ENCODE data around the gene STARD6. TPM values are rescaled to one million over a fixed set of nuclear protein-coding genes. Genes with fewer than 3 reads are reported as not detected.
A peak's percentile ranks its signal among the peaks of the same experiment; 100 is the strongest.
"Not testable (repeated sequence)": the region's sequence is repeated elsewhere in the genome, so short reads cannot be mapped to it uniquely, and the experiment has no call there.

The STARD6 gene
- total RNA-seq, 1 donor from 2014 or later: not detected

DNA sequence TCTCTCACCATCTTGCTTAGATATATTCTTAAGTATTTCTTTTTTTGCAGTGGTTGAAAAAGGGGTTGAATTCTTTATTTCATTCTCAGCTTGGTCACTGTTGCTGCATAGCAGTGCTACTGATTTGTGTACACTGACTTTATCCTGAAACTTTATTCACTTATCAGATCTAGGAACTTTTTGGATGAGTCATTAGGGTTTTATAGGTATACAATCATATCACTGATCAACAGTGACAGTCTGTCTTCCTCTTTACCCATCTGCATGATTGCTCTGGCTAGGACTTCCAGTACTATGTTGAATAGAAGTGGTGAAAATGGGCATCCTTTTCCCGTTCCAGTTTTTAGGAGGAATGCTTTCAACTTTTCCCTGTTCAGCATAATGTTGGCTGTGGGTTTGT lies 6.5 kb downstream of the STARD6 start:
- ATAC-seq (no peak), DNase-seq (ENCODE audit: low spot score) (no peak)

DNA sequence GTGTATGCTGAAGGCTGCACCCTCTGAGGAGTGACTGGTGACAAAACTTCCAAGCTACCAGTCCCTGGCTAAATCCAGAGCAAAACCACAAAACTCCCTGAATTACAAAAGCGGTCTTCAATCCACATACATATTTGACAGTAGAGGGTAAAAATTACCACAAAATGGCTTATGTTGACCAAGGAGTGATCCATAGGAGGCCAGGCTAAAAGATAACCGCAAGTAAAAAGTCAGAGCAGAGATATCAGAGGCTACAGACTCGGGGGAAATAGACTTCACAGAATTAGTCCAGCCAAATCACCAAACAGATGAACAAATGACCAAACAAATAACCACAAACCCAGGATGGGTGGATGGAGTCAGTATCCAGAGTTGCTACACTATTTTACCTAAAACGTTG lies 19.4 kb downstream of the STARD6 start:
- no peak for DNase-seq (ENCODE audit: low spot score)
- ATAC-seq: no peak

DNA sequence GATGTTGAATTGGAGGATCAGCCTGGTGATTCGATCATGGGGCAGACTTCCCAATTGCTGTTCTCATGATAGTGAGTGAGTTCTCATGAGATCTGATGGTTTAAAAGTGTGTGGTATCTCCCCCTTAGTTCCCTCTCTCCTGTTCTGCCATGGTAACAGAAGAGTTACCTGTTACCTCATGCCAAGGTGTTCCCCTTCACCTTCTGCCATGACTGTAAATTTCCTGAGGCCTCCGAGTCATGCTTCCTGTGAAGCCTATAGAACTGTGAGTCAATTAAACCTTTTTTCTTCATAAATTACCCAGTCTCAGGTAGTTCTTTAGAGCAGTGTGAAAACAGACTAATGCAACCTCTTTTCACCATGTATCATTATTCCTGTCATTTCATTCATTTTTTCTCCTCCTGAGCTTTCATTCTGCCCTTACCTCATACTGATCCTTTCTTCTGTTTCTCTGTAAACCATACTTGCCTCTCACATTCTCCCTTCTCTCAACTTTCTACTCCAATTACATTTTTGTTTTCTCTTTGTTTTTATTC lies 22.0 kb downstream of the STARD6 start:
- ATAC-seq: no peak
- no peak for DNase-seq (ENCODE audit: low spot score)

DNA sequence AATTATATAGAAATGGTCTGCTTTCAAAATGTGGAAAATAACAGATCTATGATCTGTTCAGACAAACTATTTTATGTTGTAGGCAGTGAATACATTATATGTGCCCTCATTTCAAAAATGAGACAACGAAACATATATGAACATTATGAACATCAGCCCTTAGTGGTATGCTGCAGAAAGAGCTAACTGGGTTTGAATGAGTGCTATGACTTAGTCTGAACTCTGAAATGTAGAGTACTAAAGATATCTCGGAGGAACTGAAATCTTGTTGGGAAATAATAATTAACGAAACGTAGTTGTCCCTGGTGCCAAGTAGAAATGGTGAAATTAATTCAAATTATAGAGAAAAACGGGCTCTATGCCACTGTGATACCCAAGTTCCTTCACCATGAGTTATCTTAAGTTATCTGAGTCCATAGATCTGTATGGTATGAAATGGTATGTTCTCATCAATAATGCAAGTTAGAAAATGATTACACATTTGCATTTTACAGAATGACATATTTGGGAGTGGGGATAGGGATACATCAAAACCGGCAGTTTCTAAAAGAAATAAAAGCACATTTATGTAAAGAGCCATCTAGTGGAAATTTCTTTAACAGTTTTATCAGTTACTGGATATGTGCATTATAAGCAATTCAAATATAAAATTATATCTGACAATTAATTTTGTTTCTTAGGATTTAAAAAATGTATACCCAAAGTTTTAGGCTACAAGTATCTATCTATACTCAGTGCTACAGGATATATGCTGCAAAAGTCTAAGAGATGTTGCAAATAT lies 26.7 kb downstream of the STARD6 start:
- no peak for DNase-seq (ENCODE audit: low spot score)
- peak; percentile 48 for ATAC-seq

DNA sequence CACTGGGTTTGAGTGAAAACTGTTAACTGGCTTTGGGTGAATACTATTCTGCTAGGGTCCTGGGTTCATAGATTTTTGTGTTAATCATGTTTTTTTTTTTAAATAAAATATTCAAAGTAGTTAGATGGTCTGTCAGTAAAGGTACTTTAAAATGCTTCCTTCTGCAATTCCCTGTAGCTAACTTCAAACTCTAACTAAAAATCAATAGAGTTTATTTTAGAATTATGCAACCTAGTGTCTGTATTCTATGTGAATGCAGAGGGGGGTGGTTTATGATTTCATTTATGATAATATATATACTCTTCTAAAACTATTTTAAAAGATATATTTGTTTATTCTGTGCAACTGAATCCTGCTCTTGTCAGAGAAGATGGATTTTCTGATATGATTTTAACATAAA lies 27.9 kb downstream of the STARD6 start:
- peak; percentile 67 for ATAC-seq
- no peak for DNase-seq (ENCODE audit: low spot score)

DNA sequence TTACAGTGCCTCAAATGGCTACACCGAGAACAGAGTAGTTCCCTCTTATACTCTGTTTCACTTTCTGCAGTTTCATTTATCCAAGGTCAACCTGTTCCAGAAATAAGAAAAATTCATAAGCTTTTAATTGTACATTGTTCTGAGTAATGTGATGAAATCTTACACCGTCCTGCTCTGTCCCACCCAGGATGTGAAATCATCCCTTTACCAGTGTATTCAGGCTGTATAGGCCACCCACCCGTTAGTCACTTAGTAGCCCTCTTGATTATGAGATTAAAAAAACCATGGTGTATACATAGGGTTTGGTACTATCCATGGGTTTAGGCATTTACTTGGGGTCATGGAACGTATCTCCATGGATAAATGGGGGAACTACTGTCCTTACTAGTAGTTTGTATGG lies 29.8 kb downstream of the STARD6 start:
- no peak for ATAC-seq
- DNase-seq (ENCODE audit: low spot score): no peak

DNA sequence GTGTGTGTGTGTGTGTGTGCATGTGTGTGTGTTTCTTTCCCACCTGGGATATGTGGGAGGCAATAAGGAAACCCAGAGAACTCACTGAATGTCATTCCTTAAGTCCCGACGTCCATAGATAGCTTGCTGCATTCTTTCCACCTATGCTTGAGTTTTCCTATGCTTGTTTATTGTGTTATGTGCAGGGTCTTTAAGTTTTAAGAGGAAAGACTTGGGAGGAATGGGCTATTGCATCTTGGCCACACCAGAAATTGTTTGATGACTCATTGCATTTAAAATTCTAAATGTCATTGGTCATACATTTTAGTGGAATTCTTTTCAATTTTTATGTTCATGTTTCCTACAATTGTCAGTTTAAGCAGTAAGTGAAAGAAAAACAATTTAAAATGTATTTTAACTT lies 33.7 kb downstream of the STARD6 start:
- no peak for ATAC-seq
- no peak for DNase-seq (ENCODE audit: low spot score)

DNA sequence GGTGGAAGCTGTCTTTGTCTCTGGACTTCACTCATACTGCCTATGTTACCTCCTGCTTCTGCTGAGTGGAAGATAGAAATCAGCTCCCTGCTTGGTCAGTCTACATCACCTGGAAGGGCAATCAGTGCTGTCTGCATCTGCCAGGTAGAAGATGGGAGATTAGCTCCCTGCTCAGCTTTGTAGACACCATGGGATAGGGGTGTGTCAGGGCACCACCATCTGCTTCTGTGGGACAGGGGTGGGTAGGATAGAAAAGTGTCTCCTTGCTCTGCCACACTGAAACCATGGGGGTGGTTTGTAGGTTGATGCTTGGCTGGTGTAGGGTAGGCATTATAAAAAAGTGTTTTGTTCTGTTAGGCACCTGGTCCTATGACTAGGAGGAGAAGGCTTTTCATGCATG lies 34.1 kb downstream of the STARD6 start:
- ATAC-seq: no peak
- no peak for DNase-seq (ENCODE audit: low spot score)

DNA sequence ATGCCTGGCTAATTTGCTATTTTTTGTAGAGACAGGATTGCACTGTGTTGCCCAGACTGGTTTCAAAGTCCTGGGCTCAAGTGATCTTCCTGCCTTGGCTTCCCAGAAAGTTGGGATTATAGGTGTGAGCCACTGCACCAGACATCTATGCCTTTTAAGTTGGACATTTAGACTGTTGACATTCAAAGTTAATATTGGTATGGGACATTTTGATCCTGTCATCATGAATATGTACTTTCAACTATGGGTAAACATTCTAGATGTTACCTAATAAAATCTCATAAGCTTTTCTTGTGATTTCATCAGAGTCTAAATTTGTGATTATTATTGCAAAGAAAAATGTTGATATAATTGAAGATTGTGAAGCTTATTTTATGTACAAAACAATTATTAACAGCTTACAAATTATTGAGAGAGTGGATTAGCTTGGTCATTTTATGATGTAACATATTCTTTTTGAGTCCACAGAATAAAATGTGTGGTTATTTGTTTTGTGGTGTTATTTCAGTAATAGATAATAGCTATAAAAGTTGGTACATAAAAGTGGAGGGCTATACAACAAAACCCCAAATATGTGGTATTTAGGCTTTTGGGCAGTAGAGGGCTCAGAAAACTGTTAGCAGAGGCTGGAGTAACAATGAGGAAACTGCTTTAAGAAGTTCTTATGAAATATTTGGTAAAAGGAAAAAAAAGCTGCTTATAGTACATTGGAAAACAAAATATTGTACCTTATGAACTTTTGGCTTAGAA lies 41.4 kb downstream of the STARD6 start:
- DNase-seq (ENCODE audit: low spot score) (no peak), ATAC-seq (peak; percentile 29)

DNA sequence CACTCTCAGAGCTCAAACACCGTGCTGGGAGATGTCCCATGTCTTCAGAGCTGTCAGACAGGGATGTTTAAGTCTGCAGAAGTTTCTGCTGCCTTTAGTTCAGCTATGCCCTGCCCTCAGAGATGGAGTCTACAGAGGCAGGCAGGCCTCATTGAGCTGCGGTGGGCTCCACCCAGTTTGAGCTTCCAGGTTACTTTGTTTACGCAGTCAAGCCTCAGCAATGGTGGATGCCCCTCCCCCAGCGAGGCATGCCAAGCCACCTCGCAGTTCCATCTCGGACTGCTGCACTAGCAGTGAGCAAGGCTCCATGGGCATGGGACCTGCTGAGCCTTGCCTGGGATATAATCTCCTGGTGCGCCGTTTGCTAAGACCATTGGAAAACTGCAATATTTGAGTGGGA lies 48.1 kb downstream of the STARD6 start:
- not testable (repeated sequence) for ATAC-seq

DNA sequence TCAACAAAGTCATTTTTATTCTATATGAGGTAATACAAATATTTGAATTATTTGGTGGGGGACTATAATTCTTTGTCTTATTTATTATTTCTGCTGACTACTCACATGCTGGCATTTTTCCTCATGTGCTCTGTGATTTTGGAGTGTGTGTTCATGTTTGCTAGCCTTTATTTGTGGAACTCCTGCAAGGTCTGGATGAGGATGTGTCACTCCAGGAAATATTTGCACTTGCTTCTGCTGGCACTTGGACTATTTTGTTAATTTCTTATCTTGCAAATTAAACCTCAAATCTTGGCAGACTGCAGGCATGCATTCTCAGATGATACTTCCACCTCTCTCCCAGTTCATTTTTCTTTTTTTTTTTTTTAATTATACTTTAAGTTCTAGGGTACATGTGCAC lies 54.2 kb downstream of the STARD6 start:
- DNase-seq (ENCODE audit: low spot score): no peak

More for the DNA sequence above, 48.1 kb downstream of the STARD6 start:
- DNase-seq (ENCODE audit: low spot score): not testable (repeated sequence)

DNA sequence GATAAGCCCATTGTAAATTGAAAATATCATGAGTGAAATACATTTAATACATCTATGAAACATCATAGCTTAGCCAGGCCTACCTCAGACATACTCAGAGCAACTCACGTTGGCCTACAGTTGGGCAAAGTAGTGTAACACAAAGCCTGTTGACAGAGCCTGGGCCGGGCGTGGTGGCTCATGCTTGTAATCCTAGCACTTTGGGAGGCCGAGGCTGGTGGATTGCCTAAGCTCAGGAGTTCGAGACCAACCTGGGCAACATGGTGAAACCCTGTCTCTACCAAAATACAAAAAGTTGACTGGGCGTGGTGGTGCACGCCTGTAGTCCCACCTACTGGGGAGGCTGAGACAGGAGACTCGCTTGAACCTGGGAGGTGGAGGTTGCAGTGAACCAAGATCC lies 58.7 kb downstream of the STARD6 start:
- not testable (repeated sequence) for ATAC-seq; DNase-seq (ENCODE audit: low spot score)

More for the DNA sequence above, 54.2 kb downstream of the STARD6 start:
- no peak for ATAC-seq

DNA sequence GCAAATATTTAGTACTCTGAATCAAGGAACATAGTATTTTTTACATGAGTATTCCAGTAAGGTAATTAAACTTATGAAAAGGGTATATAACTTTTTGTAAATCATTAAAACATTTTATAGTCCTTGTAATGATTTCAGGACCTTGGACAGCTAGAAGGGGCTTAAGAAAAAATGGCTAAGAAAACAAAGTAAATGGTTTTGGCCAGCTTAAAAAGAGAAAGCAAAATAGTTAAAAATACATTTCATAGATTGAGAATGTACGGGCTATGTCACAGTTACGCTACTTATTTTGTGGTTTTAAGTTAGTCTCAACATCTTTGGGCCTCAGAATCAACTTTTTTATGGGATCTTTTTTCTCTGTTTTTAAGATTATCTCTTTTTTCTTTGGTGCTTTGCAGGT lies 61.6 kb downstream of the STARD6 start:
- ATAC-seq (no peak), DNase-seq (ENCODE audit: low spot score) (no peak)

DNA sequence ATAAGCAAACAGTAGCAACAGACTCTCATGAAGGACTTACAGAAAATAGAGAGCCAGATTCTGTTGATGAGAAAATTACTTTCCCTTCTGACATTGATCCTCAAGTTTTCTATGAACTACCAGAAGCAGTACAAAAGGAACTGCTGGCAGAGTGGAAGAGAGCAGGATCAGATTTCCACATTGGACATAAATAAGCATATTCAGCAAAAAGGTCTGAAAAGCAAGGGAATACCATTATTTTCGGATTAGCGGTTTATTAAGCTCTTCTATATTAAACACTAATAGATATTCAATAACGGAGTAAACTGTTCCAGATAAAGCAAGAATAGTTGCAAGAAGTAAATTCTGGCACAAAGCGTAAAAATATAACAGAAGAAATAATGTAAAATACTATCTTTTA lies 63.4 kb downstream of the STARD6 start:
- DNase-seq (ENCODE audit: low spot score): no peak
- no peak for ATAC-seq

DNA sequence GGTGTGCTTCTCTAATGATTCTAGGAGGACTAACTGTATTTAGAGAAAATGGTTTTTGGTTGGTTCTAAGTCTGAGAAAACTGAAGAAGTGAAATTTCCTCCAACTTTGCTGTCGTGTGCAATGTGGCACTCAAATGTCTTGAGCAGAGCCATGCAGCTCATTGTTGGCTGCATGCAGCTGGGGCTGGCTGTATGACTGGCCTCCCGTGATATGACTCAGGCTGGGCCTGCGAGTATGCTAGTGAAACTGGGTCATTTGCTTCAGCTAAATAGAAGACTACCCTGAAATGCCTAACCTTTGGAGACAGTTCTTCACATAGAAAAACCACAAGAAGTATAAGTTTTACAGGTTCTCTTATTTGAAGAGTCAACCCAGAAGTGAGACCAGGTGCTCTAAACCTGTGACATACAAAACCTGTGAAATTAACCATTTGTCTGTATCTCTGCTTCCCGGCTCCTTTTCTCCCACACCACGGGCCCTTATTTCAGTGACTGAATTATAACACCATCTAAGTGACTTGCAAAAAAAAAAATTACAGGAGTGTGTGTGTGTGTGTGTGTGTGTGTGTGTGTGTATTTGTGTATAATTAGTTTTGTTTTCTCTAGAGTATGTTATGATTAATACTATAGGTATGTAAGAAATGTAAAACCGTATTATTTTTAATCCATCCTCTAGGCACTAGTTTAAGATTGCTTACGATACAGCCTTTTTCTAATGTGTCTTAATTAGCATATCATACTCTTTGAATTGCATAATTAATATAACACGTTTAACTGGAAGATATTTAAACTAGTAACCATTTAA lies 72.5 kb downstream of the STARD6 start:
- ATAC-seq (no peak), DNase-seq (ENCODE audit: low spot score) (no peak)

DNA sequence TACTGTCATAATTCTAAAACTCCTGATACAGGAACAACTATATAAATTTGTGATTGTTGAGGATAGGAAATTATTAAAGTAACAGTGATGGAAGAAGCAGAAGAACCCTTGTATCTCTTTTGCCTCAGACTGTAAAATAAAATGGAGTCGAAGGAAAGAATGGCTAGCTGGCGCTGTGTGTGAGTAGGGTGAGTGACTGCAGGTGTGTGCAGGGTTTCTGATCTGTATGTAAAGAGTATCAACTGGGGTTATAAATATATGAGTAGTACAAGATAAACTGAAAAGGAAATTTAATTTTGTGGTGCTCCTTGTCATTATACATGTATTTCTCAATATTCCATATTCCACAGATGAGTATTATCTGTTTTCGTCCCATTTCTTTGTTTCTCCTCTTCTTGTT lies 73.1 kb downstream of the STARD6 start:
- no peak for ATAC-seq
- no peak for DNase-seq (ENCODE audit: low spot score)

DNA sequence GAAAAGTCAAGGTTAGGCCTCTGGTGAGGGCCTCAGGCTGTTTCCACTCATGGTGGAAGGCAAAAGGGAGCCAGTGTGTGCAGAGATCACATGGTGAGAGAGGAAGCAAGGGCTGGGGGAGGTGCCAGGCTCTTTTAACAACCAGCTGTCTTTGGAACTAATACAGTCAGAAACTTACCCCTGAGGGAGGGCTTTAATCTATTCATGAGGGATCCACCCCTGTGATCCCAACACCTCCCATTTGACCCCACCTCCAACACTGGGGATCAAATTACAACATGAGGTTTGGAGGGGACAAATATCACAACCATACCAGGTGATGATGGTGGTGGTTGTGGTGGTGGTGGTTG lies 77.5 kb downstream of the STARD6 start:
- ATAC-seq (no peak), DNase-seq (ENCODE audit: low spot score) (no peak)

DNA sequence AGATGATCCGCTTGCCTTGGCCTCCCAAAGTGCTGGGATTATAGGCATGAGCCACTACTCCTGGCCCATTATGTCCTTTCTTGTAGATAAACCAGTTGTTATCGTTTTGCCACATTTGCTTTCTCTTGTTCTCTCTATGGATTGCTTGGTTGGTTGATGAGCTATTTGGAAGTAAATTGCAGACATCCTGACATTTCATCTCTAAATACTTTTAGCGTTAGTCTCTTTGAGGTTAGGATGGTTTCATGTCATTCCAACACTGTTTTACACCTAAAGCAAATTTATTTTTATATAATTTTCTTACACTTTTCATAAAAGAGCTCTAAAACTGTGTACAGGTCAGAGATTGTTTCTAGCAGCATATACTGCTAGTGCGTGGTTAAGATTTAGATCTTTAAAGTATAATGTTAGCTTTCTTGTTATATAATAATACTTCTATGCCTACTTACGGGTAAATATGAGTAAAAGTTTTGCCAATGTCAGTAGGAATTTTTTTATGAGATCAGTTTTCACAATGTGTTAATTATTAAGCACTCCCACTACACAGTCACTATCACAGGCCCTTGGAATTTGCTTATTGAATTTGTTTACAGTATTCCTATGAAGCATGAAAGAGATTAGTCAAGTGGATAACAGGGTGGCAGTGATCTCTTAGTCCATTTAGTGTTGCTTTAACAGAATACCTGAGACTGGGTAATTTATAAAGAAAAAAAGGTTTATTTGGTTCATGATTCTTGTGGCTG lies 78.0 kb downstream of the STARD6 start:
- no peak for DNase-seq (ENCODE audit: low spot score)
- ATAC-seq: no peak

DNA sequence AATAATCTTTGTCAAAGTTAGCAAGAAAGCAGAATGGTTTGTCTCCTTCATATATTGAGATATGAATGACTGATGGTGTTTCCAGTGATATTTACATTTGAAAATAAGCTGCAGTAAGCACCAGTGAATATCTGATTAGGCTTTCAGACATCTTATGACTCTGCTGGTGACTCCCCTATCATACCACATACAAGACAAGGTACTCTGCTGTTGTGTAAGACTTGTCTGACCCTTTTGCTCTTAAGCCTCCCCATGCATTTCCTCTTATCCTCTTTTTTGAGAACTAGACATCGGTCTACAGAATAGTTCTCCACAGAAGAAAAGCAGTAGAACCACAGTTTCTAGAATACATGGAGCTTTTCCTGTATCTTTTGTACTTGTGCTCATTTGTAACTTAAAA lies 79.0 kb downstream of the STARD6 start:
- DNase-seq (ENCODE audit: low spot score) (no peak), ATAC-seq (no peak)

DNA sequence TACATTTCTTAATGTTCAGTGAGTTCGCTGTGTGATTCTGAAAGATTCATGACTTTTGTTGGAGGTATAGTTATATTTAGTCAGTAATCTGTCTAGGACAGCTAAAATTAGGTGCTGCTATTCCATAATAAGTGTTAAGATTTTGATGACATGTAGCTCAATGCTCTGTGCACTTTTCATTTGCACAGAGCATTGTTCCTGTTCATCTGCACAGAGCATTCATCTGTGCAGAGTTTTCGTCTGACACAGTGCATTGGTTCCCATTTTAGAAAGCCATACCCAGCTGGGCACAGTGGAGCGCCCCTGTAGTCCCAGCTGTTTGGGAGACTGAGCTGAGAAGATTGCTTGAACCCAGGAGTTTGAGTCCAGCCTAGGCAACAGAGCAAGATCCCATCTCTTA lies 79.8 kb downstream of the STARD6 start:
- DNase-seq (ENCODE audit: low spot score) (no peak), ATAC-seq (no peak)
